ENCODE measurements around the gene DUSP2. TPM values are rescaled to one million over a fixed set of nuclear protein-coding genes. Genes with fewer than 3 reads are reported as not detected.

The DUSP2 gene
- total and polyA plus RNA-seq, 9 of the 15 experiments (the other 6 are each of a cell fraction or from before 2014, with no cell fraction given), result 0.04 to 0.18 TPM; not detected in 7

- TF ChIP-seq ZNF785 (CRISPR knock-in tag; IDR thresholded peaks at IDR 0.05) (no peak), MNT (conservative IDR thresholded peaks at IDR 0.05) (no peak), MAZ (CRISPR knock-in tag; conservative IDR thresholded peaks at IDR 0.05 in 1 of 2, IDR thresholded peaks at IDR 0.05 in 1 of 2) (peak in 1 of 2 experiments; percentile 32; a peak in 1 of 4 replicates), EP300 (IDR thresholded peaks at IDR 0.05; ENCODE audit: low read length) (no peak), SMARCB1 (IDR thresholded peaks at IDR 0.05; ENCODE audit: insufficient read length, low read depth) (no peak), TAF15 (IDR thresholded peaks at IDR 0.05; ENCODE audit: low read depth, low read length) (no peak), COPS2 (conservative IDR thresholded peaks at IDR 0.05) (no peak), CREB3L1 (IDR thresholded peaks at IDR 0.05; ENCODE audit: borderline replicate concordance, low read depth) (no peak), POLR2H (tag; IDR thresholded peaks at IDR 0.05; ENCODE audit: low read depth) (no peak), NFE2L1 (tag; IDR thresholded peaks at IDR 0.05; ENCODE audit: borderline replicate concordance, low read depth) (no peak), BRF1 (IDR thresholded peaks at IDR 0.05; ENCODE audit: borderline replicate concordance, extremely low read depth, insufficient read length) (no peak), POLR2A (conservative IDR thresholded peaks at IDR 0.05) (no peak), HSF4 (CRISPR knock-in tag; IDR thresholded peaks at IDR 0.05; ENCODE audit: borderline replicate concordance) (no peak), E2F1 (CRISPR knock-in tag; IDR thresholded peaks at IDR 0.05) (no peak), NFYB (IDR thresholded peaks at IDR 0.05; ENCODE audit: extremely low read depth, insufficient read length) (no peak), ILF3 (IDR thresholded peaks at IDR 0.05; ENCODE audit: borderline replicate concordance) (no peak), CLOCK (CRISPR knock-in tag; IDR thresholded peaks at IDR 0.05; ENCODE audit: borderline replicate concordance) (no peak), PREB (CRISPR knock-in tag; IDR thresholded peaks at IDR 0.05) (no peak)
Measured at GRCh38 chr2:96188821-96189526, 43.7 kb upstream of the DUSP2 start (continued).

Data from K562 (cell line).